K562 (cell line): ENCODE data around the gene NLE1. TPM values are rescaled to one million over a fixed set of nuclear protein-coding genes. Genes with fewer than 3 reads are reported as not detected.

Source experiments
- C11orf30 ChIP-seq: fragments of 450-650 bp; IDR thresholded peaks from 2 replicates; pipeline ENCODE4 v1.6.1; 2016; ENCODE audit warnings: low read depth, mild to moderate bottlenecking
- GATA2 ChIP-seq: sonication (generic); formaldehyde crosslinking; IDR thresholded peaks from 2 replicates; pipeline ENCODE4 v1.4.0; 2020; ENCODE audit warnings: mild to moderate bottlenecking, missing genetic modification reagents
- HNRNPUL1 ChIP-seq: fragments of 200-400 bp; formaldehyde crosslinking; IDR thresholded peaks from 2 replicates; pipeline ENCODE4 v1.6.1; 2017; ENCODE audit warnings: low read length
- RAD51 ChIP-seq: fragments of 450-650 bp; IDR thresholded peaks from 2 replicates; pipeline ENCODE4 v1.7.1; 2016; ENCODE audit warnings: low read depth, mild to moderate bottlenecking, borderline replicate concordance
- RCOR1 ChIP-seq, 2 experiments: IDR thresholded peaks; 2 replicates each; pipeline ENCODE4 v1.6.1; 2012; ENCODE audit warnings: low read depth in 2 of 2, low read length in 2 of 2, borderline replicate concordance in 1 of 2, improper control_type of control experiment in 1 of 2
- RHOXF2B ChIP-seq: fragments of 250-450 bp; sonication (Bioruptor Pico); conservative IDR thresholded peaks from 2 replicates; pipeline ENCODE4 v1.5.1; 2021
- SAFB ChIP-seq: fragments of 200-400 bp; formaldehyde crosslinking; IDR thresholded peaks from 2 replicates; pipeline ENCODE4 v1.6.1; 2017; ENCODE audit warnings: low read depth, low read length, borderline replicate concordance
- SIN3A ChIP-seq, 2 experiments: fragments of 150-350 bp in 1 of 2; IDR thresholded peaks; 2 replicates each; pipeline ENCODE4 v1.6.1; 2011 to 2016; ENCODE audit warnings: borderline replicate concordance in 2 of 2, low read depth in 2 of 2, low read length in 2 of 2, mild to moderate bottlenecking in 2 of 2, moderate library complexity in 2 of 2; ENCODE audit not compliant: control insufficient read depth in 1 of 2
- SMARCE1 ChIP-seq: fragments of 450-650 bp; IDR thresholded peaks from 2 replicates; pipeline ENCODE4 v1.7.1; 2016; ENCODE audit warnings: mild to moderate bottlenecking
- TEAD4 ChIP-seq, 2 experiments: sonication (generic) in 1 of 2; formaldehyde crosslinking in 1 of 2; IDR thresholded peaks; 2 replicates each; pipeline versions ENCODE4 v1.6.1 to v1.8.0; 2012 to 2022; ENCODE audit warnings: borderline replicate concordance in 1 of 2, inconsistent platforms in 1 of 2, low read length in 1 of 2, mild to moderate bottlenecking in 1 of 2, missing genetic modification reagents in 1 of 2
- ZNF175 ChIP-seq: fragments of 200-800 bp; sonication (Bioruptor generic); IDR thresholded peaks from 2 replicates; pipeline ENCODE4 v1.6.1; 2016; ENCODE audit warnings: low read depth, mild to moderate bottlenecking, missing genetic modification characterization, missing compliant biosample characterization
- ZNF23 ChIP-seq: fragments of 250-450 bp; sonication (Bioruptor Pico); IDR thresholded peaks from 2 replicates; pipeline ENCODE4 v1.4.0; 2020; ENCODE audit warnings: mild to moderate bottlenecking
- ZNF347 ChIP-seq: fragments of 450-650 bp; formaldehyde crosslinking; IDR thresholded peaks from 2 replicates; pipeline ENCODE4 v1.4.0; 2020; ENCODE audit warnings: low read depth, mild to moderate bottlenecking, moderate library complexity
- polyA plus RNA-seq, 8 experiments: library from polyadenylated mRNA; depleted of rRNA in 4 of 8; stranded (reverse) in 5 of 8; unstranded in 3 of 8; fragments of >200 nt; fragmentation: Nextera tagmentation in 2 of 8; fragmentation: Illumina TruSeq in 1 of 8; extraction: Ambion mirVana in 2 of 8; extraction: Trizol in 1 of 8; gene quantifications; 2 replicates each; pipeline versions ENCODE4 v1.2.1 to v1.2.3, GENCODE V29; 2011 to 2014; ENCODE audit warnings: inconsistent platforms in 1 of 8, missing spikeins in 1 of 8
- total RNA-seq, 7 experiments: library from RNA; depleted of rRNA in 6 of 7; stranded (reverse); fragments of >200 nt in 6 of 7; fragmentation: Illumina TruSeq in 2 of 7; extraction: Trizol in 2 of 7; gene quantifications; 2 replicates each; pipeline versions ENCODE4 v1.2.1 to v1.2.3, GENCODE V29; 2011 to 2021; ENCODE audit warnings: low replicate concordance in 1 of 7
- TF ChIP-seq, protein P1 (sequence below), 2 experiments: IDR thresholded peaks; 2 replicates each; pipeline ENCODE4 v1.6.1; 2012; ENCODE audit warnings: improper control_type of control experiment in 2 of 2, low read depth in 2 of 2, low read length in 2 of 2, borderline replicate concordance in 1 of 2
- TF ChIP-seq, protein P2 (sequence below): fragments of 250-450 bp; sonication (Bioruptor Pico); IDR thresholded peaks from 2 replicates; pipeline ENCODE4 v1.8.0; 2022; ENCODE audit warnings: moderate library complexity, mild to moderate bottlenecking, inconsistent platforms
- TF ChIP-seq, protein P3 (sequence below), 3 experiments: fragments of 200-800 bp in 1 of 3; fragments of 250-450 bp in 1 of 3; fragments of 450-650 bp in 1 of 3; sonication (Bioruptor Pico) in 1 of 3; sonication (Bioruptor generic) in 1 of 3; formaldehyde crosslinking in 1 of 3; IDR thresholded peaks; 2 replicates each; pipeline versions ENCODE4 v1.6.1 to v1.8.0; 2016 to 2022; ENCODE audit warnings: mild to moderate bottlenecking in 2 of 3, missing genetic modification characterization in 2 of 3, missing compliant biosample characterization in 1 of 3, moderate library complexity in 1 of 3
- TF ChIP-seq, protein P4 (sequence below): fragments of 450-650 bp; formaldehyde crosslinking; IDR thresholded peaks from 2 replicates; pipeline ENCODE4 v1.4.0; 2022; ENCODE audit warnings: mild to moderate bottlenecking, moderate library complexity

The NLE1 gene
- total and polyA plus RNA-seq, 9 of the 15 experiments (the other 6 are each of a cell fraction or from before 2014, with no cell fraction given): 3.8 to 69.0 (median 29.4) TPM

DNA sequence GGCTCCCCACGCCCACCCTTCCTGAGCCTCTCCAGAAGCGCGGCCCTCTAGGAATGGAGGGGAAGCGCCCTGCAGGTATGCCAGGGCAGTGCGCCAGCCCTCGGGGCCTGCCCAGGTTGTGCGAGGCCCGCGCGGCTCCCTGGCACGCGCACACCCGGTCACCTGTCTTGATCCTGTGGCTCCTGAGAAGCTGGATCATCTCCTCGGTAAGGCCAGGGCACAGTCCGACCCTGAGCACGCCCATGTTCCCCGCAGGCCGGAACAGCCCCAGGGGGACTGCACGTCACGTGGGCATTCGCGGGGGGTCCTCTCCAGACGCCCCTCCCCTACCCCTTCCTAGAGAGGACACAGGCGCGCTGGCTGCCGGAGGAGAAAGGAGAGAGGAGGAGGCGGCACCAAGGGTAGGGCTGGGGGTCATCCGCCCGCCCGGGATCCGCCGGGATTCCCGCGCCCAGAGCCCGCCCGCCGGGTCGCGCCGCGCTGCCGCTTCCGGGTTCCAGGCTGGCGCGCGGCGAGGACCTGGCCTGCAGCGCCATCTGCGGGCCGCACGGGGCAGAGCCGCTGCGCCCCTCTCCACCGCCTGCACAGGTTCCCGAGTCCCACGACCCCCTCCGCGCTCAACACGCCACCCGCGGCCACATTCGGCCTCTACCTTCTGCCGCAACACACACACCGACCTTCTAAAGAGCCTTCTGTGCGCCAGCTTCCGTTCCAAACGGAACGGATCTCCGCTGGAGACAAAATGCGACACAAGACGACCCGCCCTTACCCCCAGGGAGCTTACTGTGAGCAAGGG lies 22.5 kb downstream of the NLE1 start, which contains the start of gene RAD51D (continued):
- no peak for TF ChIP-seq ZNF23
- no peak for TF ChIP-seq HNRNPUL1
- TF ChIP-seq, protein P1, sequence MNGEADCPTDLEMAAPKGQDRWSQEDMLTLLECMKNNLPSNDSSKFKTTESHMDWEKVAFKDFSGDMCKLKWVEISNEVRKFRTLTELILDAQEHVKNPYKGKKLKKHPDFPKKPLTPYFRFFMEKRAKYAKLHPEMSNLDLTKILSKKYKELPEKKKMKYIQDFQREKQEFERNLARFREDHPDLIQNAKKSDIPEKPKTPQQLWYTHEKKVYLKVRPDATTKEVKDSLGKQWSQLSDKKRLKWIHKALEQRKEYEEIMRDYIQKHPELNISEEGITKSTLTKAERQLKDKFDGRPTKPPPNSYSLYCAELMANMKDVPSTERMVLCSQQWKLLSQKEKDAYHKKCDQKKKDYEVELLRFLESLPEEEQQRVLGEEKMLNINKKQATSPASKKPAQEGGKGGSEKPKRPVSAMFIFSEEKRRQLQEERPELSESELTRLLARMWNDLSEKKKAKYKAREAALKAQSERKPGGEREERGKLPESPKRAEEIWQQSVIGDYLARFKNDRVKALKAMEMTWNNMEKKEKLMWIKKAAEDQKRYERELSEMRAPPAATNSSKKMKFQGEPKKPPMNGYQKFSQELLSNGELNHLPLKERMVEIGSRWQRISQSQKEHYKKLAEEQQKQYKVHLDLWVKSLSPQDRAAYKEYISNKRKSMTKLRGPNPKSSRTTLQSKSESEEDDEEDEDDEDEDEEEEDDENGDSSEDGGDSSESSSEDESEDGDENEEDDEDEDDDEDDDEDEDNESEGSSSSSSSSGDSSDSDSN (IDR thresholded peaks at IDR 0.05; ENCODE audit: borderline replicate concordance in 1 of 2, low read depth in 2 of 2, low read length in 2 of 2): no peak
- peak; percentile 55; the same call in 1 of the 2 replicates for TF ChIP-seq SAFB
- TF ChIP-seq, protein P2, sequence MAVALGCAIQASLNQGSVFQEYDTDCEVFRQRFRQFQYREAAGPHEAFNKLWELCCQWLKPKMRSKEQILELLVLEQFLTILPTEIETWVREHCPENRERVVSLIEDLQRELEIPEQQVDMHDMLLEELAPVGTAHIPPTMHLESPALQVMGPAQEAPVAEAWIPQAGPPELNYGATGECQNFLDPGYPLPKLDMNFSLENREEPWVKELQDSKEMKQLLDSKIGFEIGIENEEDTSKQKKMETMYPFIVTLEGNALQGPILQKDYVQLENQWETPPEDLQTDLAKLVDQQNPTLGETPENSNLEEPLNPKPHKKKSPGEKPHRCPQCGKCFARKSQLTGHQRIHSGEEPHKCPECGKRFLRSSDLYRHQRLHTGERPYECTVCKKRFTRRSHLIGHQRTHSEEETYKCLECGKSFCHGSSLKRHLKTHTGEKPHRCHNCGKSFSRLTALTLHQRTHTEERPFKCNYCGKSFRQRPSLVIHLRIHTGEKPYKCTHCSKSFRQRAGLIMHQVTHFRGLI (CRISPR knock-in tag): no peak
- TF ChIP-seq RAD51: peak; percentile 88
- TF ChIP-seq RCOR1 (IDR thresholded peaks at IDR 0.05; ENCODE audit: borderline replicate concordance in 1 of 2, low read depth in 2 of 2, low read length in 2 of 2): 0 out of 4 replicates have a peak, but pooled peaks of 1 of the 2 experiments have one; percentile 14
- no peak for TF ChIP-seq SMARCE1
- TF ChIP-seq SIN3A (IDR thresholded peaks at IDR 0.05; ENCODE audit: borderline replicate concordance in 2 of 2, control insufficient read depth in 1 of 2, low read depth in 2 of 2, low read length in 2 of 2): peak; percentile 53 to 79; a peak in 2 of 4 replicates
- no peak for TF ChIP-seq ZNF347 (CRISPR knock-in tag)
- no peak for TF ChIP-seq C11orf30
- no peak for TF ChIP-seq ZNF175 (CRISPR knock-in tag)
- TF ChIP-seq, protein P3, sequence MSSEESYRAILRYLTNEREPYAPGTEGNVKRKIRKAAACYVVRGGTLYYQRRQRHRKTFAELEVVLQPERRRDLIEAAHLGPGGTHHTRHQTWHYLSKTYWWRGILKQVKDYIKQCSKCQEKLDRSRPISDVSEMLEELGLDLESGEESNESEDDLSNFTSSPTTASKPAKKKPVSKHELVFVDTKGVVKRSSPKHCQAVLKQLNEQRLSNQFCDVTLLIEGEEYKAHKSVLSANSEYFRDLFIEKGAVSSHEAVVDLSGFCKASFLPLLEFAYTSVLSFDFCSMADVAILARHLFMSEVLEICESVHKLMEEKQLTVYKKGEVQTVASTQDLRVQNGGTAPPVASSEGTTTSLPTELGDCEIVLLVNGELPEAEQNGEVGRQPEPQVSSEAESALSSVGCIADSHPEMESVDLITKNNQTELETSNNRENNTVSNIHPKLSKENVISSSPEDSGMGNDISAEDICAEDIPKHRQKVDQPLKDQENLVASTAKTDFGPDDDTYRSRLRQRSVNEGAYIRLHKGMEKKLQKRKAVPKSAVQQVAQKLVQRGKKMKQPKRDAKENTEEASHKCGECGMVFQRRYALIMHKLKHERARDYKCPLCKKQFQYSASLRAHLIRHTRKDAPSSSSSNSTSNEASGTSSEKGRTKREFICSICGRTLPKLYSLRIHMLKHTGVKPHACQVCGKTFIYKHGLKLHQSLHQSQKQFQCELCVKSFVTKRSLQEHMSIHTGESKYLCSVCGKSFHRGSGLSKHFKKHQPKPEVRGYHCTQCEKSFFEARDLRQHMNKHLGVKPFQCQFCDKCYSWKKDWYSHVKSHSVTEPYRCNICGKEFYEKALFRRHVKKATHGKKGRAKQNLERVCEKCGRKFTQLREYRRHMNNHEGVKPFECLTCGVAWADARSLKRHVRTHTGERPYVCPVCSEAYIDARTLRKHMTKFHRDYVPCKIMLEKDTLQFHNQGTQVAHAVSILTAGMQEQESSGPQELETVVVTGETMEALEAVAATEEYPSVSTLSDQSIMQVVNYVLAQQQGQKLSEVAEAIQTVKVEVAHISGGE (CRISPR knock-in tag; IDR thresholded peaks at IDR 0.05): peak in 1 of 3 experiments; percentile 51; a peak in 1 of 6 replicates
- no peak for TF ChIP-seq GATA2 (CRISPR knock-in tag)
- no peak for TF ChIP-seq RHOXF2B (CRISPR knock-in tag)
- TF ChIP-seq, protein P4, sequence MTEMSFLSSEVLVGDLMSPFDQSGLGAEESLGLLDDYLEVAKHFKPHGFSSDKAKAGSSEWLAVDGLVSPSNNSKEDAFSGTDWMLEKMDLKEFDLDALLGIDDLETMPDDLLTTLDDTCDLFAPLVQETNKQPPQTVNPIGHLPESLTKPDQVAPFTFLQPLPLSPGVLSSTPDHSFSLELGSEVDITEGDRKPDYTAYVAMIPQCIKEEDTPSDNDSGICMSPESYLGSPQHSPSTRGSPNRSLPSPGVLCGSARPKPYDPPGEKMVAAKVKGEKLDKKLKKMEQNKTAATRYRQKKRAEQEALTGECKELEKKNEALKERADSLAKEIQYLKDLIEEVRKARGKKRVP: no peak
- no peak; the same call in 1 of the 2 replicates for TF ChIP-seq TEAD4 (IDR thresholded peaks at IDR 0.05; ENCODE audit: low read length)
- no peak for TF ChIP-seq TEAD4 (CRISPR knock-in tag; IDR thresholded peaks at IDR 0.05; ENCODE audit: borderline replicate concordance)
